GM15510 (cell line): ENCODE data around the gene SMARCC2.

Source experiments
- POLR2A ChIP-seq: IDR thresholded peaks from 3 replicates; pipeline ENCODE4 v1.6.1; 2011; ENCODE audit warnings: borderline replicate concordance; ENCODE audit not compliant: insufficient read length; ENCODE audit errors: extremely low read depth

SMARCC2 gene

DNA sequence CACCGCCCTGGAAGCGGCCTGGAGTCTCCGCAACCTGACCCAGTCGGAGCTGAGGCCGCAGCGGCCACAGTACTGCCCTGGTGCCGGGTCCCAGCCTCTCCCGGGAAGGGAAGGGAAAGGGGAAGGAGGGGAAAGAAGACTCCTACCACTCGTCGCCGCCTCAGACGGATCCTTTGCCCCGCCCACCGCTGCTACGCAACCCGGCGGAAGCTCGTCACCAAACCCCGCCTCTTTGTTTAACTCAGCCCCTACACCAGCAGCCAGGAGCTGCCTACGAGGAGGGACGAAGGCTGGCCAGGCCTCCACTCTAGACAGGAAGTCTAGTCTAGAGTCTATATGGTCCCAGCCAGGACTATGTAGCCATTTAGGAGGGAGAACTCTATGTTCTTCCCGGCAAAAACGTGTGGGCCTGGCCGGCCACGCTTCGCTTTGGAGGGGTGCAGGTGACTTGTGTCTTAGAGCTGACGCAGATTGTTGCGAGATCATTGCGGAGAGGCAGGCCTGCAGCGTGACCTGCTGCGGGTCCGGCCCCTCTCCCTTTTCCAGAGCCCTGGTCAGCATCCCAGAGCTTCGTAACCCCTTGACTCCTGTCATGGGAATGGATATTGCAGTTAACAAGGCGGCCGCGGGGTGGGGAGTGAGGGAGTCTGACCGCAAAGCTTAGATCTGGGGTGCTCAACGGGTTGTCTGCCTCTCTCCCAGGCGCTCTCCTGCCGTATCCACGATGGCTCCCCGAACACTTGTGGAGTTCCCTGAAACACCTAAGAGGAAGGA lies 32.7 kb upstream of the SMARCC2 start, which contains the start of gene RNF41:
RNF41 (minus strand) TSS at position 166 of the 774 bp plus-strand sequence. CDS start 7,875 bp downstream, outside the sequence.
- peak; percentile 95 for TF ChIP-seq POLR2A

DNA sequence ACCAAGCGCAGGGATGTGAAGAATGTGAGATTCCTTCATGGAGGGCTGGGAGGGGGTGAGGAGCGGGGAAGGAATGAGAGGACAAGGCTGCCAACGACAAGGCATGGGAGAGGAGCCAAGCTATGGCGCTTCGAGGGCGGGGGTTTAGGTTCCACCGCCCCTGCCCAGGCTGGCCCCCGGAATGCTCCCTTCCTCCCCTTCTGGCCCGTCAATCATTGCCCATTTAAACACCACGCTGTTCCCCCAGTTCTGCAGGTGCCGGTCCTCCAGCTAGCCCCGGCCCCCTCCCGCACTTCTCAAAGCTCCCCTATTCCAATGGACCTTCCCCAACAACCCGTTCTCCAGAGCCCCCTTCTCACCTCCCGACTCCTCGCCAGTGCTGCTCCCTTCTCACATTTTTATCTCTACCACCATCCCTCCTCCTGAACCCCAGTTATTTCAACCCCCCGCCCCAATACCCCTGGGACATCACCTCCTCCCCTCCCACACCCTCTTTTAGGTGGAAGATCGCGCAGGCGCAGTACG lies 32.0 kb upstream of the SMARCC2 start:
- TF ChIP-seq POLR2A: no peak

DNA sequence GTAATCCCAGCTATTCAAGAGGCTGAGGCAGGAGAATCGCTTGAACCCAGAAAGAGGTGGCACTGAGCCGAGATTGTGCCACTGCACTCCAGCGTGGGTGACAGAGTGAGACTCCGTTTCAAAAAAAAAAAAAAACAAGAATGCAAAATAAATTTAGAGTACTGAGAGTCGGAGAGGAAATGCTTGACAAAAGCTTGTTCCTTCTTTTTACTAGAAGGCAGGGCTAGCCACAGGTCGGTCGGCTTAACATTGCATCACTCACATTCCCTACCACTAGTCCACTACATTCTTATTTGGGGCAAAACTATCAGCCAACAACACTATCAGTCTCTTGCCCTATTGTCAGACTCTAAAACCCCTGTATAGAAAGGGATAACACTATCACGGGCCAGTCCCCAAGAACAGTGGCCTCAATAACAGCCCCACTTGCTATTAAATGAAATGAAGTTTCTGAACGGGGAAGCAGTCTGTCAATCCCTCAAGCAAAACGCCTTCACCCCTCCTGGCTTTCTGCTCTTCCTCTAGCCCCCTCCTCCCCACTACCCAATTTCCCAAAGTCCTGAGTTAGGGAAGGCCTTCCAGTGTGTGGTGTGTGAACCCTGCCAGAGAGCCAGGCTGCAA lies 31.4 kb upstream of the SMARCC2 start:
- TF ChIP-seq POLR2A: no peak

DNA sequence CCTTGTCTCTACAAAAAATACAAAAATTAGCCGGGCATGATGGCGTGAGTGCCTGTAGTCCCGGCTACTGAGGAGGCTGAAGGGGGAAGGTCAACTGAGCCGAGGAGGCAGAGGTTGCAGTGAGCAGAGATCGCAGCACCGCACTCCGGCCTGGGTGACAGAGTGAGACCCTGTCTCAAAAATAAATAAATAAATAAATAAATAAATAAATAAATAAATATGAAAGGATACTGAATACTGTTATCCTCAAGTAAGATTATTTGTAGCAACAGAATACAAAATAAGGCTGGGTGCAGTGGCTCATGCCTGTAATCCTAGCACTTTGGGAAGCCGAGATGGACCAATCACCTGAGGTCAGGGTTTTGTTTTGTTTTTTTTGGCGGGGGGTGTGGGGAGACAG lies 30.6 kb upstream of the SMARCC2 start:
- no peak for TF ChIP-seq POLR2A

DNA sequence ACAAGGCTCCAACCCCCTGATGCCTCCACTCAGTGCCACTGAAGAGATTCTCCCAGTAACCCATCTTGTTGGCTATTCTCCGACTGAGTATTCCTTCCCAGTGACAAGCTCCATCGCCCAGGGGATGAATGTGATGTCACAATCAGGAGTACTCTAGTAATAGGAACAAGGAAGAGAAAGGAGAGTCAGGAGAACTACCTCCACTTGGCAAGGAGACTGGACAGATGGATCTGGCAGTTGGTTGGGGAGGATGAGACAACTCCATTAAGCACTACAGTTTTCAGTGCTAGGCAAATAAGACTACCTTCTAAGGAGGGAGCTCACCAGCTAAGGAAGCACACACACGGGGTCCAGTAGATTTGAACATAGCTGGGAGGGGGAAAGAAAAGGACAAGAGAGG lies 27.2 kb upstream of the SMARCC2 start:
- TF ChIP-seq POLR2A: no peak

DNA sequence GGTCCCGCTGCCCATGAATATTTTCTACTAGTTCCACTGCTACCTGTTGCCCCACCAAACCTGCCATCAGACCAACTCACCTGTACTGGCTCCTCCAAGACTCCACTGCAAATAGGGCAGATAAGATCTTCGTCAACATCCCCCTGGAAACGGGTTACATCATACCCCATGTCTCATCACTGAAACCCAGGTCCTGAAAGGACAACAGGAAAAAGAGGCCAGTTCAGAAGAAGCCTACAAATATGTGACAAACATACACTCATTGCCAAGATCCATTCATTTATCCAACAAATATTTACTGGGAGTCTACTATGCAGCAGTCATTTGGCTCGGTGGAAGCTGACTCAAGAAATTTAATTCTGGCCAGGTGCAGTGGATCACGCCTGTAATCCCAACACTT lies 24.6 kb upstream of the SMARCC2 start:
- TF ChIP-seq POLR2A: no peak

DNA sequence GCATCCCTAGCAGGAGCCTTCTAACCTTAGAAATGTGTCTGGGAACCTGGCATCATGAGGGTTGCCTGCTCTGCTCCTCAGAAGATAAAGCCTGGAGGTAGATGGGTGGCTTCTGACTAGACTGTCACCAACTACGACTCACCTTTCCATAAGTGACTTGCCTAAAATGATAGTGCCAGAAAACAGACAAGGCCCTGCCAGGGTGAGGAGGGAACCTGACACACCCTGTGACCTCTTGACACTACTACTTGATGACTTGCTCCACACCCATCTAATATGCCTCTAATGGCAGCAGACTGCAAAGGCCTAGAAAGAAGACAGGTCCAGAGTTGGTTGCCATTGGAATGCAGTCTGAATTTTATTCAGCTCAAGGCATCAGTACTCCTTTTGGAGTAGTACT lies 23.1 kb upstream of the SMARCC2 start:
- TF ChIP-seq POLR2A: no peak

DNA sequence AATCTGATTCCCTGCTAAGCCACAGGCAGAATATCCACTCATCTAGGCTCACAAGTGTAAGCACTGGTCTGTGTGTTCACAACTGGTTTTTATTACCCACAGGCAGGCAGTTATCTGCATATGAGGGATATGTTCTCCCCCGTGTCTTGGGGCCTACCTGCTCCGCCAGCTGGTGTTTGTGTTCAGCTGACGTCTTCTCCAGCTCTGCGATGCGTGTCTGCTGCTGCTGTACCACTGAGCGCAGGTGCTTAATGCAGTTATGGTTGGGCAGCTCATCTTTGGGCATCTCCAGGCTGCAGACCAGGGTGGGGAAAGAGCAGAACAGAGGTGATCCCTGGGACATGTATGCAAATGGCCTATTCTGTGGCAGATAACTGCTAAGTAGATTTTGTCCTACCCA lies 18.7 kb upstream of the SMARCC2 start:
- TF ChIP-seq POLR2A: no peak

DNA sequence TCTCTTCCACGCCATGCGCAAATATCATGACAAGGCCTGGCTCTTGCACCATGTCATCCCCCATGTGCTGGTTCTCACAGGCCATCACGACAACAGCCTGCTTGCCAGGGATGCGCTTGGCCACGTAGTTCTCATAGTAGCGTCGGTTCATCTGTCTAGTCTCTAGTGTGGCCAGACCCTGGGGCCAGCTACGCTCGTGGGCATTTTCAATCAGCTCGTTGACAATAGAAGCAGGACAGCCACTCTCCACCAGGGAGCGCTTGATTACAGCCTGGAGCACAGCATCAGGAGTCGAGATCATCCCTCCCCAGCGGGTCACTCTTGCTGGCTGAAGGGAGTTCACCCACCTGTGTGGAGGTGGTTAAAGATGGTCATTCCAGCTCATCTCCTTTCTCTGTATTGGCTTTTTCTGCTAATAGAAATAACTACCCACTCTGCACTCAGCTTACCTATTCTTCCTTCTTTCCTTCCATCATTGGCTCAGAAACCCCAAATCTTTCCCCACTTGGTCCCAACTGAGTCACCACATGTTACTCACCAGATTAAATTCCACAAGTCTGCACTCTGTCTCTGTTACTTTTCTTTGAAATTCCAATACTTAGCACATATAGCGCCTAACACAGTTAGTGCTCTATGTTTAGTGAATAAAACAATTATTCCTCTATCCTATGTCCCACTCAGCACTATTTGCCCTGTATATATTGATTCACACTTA lies 17.3 kb upstream of the SMARCC2 start:
- no peak for TF ChIP-seq POLR2A

DNA sequence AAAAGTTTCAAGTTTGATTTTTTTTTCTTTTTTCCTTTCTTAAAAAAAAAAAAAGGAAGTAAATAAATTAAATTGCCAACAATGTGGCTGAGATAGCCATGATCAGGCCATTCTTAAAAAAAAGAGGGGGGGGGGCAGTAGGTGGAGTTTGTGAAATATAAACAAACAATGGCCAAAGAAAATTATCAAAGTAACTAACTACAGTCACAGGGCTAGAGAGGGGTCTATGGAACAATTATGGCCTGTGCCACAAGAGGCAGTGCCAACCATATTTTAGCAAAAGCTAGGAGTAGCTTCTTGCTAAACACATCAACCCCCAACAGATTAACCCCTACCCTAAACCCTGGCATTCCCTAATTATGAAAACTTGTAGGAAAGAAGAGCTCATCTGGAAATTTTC lies 16.2 kb upstream of the SMARCC2 start:
- TF ChIP-seq POLR2A: no peak

DNA sequence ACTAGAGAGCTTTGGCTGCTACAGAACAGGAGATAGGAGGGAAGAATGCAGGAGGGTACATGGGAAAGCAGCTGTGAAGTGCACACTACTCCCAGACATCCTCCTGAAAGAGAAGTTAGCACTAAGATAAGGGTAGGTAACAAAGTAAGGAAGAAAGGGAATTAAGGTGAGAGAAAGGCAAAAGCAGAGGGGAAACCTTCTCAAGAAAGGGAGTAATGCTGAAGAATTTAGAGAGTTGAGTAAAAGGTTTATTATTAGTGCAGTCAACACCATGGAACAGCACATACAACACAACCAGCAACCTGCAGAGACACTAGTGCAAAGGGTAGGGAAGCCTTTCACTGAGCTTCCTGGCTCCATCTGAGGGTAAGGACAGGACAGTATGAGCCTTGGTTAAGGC lies 15.0 kb upstream of the SMARCC2 start:
- no peak for TF ChIP-seq POLR2A

DNA sequence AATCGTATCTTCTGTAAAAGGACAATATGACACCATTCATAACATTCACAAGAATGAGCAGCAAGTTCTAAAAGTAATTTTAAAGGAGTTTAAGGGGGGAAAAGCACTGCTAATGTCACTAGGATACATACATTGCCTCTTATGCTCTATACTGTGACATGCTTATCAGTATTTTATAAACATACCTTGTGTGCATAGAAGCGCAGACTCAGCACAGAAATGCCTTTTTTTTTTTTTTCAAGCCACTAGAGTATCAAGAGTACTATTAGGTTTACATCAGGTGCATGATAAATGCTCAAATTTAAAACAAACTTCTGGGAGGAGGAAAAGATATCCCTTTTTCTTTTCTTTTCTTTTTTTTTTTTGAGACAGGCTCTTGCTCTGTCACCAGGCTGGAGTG lies 13.6 kb upstream of the SMARCC2 start:
- no peak for TF ChIP-seq POLR2A

DNA sequence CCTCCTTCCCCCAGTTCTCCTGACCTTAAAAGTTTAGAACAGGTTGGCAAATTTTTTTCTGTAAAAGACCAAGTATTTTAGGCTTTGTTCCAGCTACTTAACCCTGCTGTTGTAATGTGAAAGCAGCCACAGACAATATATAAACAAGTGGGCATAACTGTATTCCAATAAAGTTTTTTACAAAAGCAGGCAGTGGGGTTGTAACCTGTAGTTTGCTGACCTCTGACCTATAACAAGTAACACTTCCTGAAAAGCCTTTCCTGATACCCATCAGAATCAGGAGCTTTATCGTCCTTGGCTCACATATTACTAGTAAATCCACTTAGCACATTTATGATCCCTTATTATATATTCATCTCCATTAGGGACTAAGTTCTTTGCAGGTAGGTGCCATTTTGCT lies 13.1 kb upstream of the SMARCC2 start:
- TF ChIP-seq POLR2A: no peak

DNA sequence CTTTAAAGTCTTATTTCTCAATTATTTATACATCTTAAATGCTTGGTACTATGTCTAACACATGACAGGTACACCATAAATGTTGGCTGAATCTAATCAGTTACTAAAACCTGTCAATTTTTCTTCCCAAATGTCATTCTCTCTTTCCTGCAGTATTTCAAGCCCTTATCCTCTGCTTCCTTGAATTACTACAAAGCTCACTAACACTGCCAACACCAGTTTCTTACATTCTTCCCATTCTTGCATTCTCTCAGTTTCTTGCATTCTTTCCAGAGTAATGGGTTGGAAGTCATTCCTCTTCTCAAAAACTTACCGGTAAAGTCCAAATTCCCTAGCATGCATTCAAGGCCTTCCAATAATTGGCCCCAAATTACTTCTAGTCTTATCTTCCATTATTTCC lies 9.6 kb upstream of the SMARCC2 start:
- TF ChIP-seq POLR2A: no peak

DNA sequence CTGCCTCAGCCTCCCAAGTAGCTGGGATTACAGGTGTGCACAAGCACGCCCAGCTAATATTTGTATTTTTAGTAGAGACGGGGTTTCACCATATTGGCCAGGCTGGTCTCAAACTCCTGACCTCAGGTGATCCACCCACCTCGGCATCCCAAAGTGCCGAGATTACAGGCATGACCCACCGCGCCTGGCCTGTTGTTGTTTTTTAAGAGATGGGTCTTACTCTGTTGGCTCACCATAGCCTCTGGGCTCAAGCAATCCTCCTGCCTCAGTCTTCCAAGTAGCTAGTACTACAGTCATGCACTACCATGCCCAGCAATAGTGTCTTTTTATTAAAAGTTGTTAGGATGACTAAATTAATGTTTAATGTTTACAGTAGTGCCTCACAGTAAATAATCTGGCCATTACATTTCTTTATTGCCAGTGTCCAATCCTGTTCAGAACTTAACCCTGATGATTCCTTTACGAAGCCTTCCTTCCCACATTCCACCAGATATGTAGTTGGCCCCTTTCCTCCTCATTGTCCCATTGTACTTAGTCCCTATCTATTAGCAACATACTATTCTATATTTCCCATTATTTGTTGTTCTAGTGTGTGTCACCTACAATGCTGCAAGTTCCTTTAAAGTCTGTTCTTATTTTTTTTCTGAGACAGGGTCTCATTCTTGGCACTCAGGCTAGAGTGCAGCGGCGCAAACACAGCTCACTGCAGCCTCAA lies 8.8 kb upstream of the SMARCC2 start:
- TF ChIP-seq POLR2A: no peak
